CD8-positive, alpha-beta memory T cell (primary cell): ENCODE data around the gene GFY. TPM values are rescaled to one million over a fixed set of nuclear protein-coding genes. Genes with fewer than 3 reads are reported as not detected.
A peak's percentile ranks its signal among the peaks of the same experiment; 100 is the strongest.

Experiments used
- CTCF ChIA-PET: fragments of 350-600 bp; sonication (Branson Sonifier 250); formaldehyde crosslinking; loops from one replicate; lab custom pipeline; 2021; ENCODE audit warnings: antibody characterized with exemption; lab: Charles Lee
- POLR2A ChIA-PET: fragments of 350-600 bp; sonication (Branson Sonifier 250); formaldehyde crosslinking; loops from one replicate; lab custom pipeline; 2021; ENCODE audit warnings: antibody characterized with exemption; lab: Charles Lee
- DNase-seq, 5 donors: peaks; one replicate each; pipeline versions ENCODE4 v3.0.0 to v3.0.0-alpha.2; 2020 to 2022; ENCODE audit warnings: mixed read lengths in 1 of 5
- H3K27ac ChIP-seq: one replicate; pipeline ENCODE4 v1.7.0; 2013; ENCODE audit warnings: low read depth, mild to moderate bottlenecking, low read length, moderate library complexity
- H3K27me3 ChIP-seq: 2 replicates; pipeline ENCODE4 v1.7.0; 2013; ENCODE audit warnings: low read length, mild to moderate bottlenecking; ENCODE audit not compliant: insufficient read depth, poor library complexity, severe bottlenecking
- H3K36me3 ChIP-seq: 2 replicates; pipeline ENCODE4 v1.7.0; 2013; ENCODE audit warnings: mild to moderate bottlenecking, low read length, moderate library complexity; ENCODE audit not compliant: insufficient read depth
- H3K4me1 ChIP-seq: 2 replicates; pipeline ENCODE4 v1.7.0; 2013; ENCODE audit warnings: mild to moderate bottlenecking, low read length, moderate library complexity; ENCODE audit not compliant: insufficient read depth
- H3K4me3 ChIP-seq: 2 replicates; pipeline ENCODE4 v1.7.0; 2013; ENCODE audit warnings: mild to moderate bottlenecking, low read length
- H3K9me3 ChIP-seq: 2 replicates; pipeline ENCODE4 v1.7.0; 2013; ENCODE audit warnings: mild to moderate bottlenecking, low read length
- H3K27ac Mint-ChIP-seq, 8 donors: one replicate each; pipeline ENCODE4 v1.8.0; 2020 to 2021; ENCODE audit warnings: mixed read lengths in 8 of 8, mild to moderate bottlenecking in 6 of 8, inconsistent platforms in 3 of 8, moderate library complexity in 3 of 8
- H3K27me3 Mint-ChIP-seq, 2 donors: one replicate each; pipeline ENCODE4 v1.8.0; 2020 to 2021; ENCODE audit warnings: mixed read lengths in 2 of 2, mild to moderate bottlenecking in 1 of 2, moderate library complexity in 1 of 2
- H3K36me3 Mint-ChIP-seq, 3 donors: one replicate each; pipeline ENCODE4 v1.8.0; 2020 to 2021; ENCODE audit warnings: mixed read lengths in 3 of 3, inconsistent platforms in 1 of 3, mild to moderate bottlenecking in 1 of 3
- H3K4me1 Mint-ChIP-seq, 3 donors: one replicate each; pipeline ENCODE4 v1.8.0; 2020 to 2021; ENCODE audit warnings: mixed read lengths in 3 of 3, inconsistent platforms in 1 of 3, mild to moderate bottlenecking in 1 of 3
- H3K4me3 Mint-ChIP-seq, 7 donors: one replicate each; pipeline ENCODE4 v1.8.0; 2020 to 2021; ENCODE audit warnings: mixed read lengths in 7 of 7, mild to moderate bottlenecking in 6 of 7, moderate library complexity in 4 of 7, inconsistent platforms in 2 of 7
- H3K9me3 Mint-ChIP-seq, 5 donors: one replicate each; pipeline ENCODE4 v1.8.0; 2020 to 2022; ENCODE audit warnings: mixed read lengths in 5 of 5, mild to moderate bottlenecking in 3 of 5, moderate library complexity in 2 of 5, inconsistent platforms in 1 of 5
- polyA plus RNA-seq: library from polyadenylated mRNA; unstranded; fragments of 300-500 nt; fragmentation: Illumina TruSeq; gene quantifications from one replicate; pipeline ENCODE4 v1.2.3, GENCODE V29; 2021
- total RNA-seq, 2 experiments: library from RNA; stranded (reverse); gene quantifications; one replicate each; pipeline ENCODE4 v1.2.3, GENCODE V29; 2021

Gene GFY
- total and polyA plus RNA-seq, 3 experiments from 2014 or later = not detected

DNA sequence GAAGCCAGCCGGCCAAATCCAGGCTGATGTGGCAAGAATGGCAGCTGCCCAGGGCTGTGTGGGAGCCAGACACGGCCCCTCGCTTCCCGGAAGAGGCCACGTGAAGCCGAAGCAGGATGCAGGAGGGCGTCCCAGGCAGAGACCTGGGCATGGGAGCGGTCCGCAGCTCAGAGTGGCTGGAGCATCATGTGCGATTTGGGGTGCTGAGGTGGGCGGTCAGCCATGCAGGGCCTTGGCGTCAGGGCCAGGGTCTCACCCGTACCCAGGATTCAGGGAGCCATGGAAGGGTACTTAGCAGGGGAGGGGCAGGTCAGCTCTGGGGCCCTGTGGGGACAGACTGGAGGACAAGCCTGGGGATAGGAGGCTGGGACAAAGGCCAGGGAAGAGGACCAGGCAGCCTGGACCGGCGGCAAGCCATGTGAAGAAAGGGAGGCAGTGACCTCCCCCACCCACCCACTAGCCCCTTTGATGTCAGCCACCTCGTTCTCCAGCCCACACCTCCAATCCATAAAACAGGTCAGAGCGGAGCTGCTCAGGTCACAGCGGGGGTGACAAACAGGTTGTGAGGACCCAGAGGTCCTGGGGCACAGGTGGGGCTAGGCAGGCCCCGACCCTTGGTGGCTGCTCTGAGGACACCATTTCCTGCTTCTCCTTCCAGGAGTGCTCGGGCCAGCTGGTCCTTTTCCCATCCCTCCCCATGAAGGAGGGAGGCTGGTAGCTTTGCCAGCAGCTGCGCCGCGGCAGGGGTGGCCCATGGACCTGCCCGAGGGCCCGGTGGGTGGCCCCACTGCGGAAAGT, 34.9 kb upstream of the GFY start:
- POLR2A ChIA-PET = no interaction called here
- no peak overlapping the region for H3K27ac ChIP-seq
- H3K36me3 Mint-ChIP-seq = no peaks in the 10 kb centered on the region

DNA sequence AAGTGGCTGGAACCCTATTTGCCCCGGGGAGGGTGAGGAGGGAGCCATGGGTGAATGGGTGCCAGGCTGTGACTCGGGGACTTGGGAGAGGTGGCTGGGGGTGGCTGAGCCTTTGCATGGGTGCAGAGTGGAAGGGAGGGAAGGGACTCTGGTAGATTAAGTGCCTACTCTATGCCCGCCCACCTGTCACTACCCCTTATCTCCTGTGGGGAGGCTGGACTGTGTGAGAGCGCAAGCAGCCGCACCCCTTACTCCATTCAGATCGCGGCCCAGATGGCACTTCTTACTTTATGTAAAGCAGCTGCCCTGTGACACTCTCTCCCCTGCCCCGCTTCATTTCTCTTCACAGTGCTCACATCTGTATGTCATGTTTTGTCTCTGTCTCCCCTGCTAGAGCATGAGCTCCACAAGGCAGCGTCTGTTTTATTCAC, 34.2 kb upstream of the GFY start:
- Histone ChIP-seq H3K4me1 (peaks cover 9% of the 10 kb centered on the region), H3K27ac (no peak overlapping the region), H3K27me3 (no peaks in the 10 kb centered on the region), H3K9me3 (no peaks in the 10 kb centered on the region), H3K36me3 (no peaks in the 10 kb centered on the region), H3K4me3 (no peak overlapping the region)
- DNase-seq = no peak
- no peak overlapping the region for H3K4me3 Mint-ChIP-seq
- ChIA-PET POLR2A (interaction anchor here (1.4 kb wide), 2 partner anchors 62 to 79 kb away, joined by 3 to 7 read pairs; partner anchors contain the start of gene ALDH16A1), CTCF (interaction anchor here (0.7 to 3.8 kb wide), 17 partner anchors 10 to 183 kb away, joined by 3 to 35 read pairs (median 5); partner anchors contain the start of genes FLT3LG and SLC17A7)
- H3K9me3 Mint-ChIP-seq = no peaks in the 10 kb centered on the region
- H3K4me1 Mint-ChIP-seq = peaks cover 11 to 20% (median 19%) of the 10 kb centered on the region in 3 donors
- H3K36me3 Mint-ChIP-seq = no peaks in the 10 kb centered on the region
- H3K27ac Mint-ChIP-seq = peak overlapping the region in 1 of 8 donors; percentile 50
- no peaks in the 10 kb centered on the region for H3K27me3 Mint-ChIP-seq

More for the DNA sequence above, 34.9 kb upstream of the GFY start:
- no peaks in the 10 kb centered on the region for H3K36me3 ChIP-seq
- H3K4me1 ChIP-seq = peaks cover 9% of the 10 kb centered on the region
- H3K27me3 ChIP-seq = no peaks in the 10 kb centered on the region
- no peak overlapping the region for H3K4me3 Mint-ChIP-seq
- peaks cover 11 to 20% (median 19%) of the 10 kb centered on the region in 3 donors for H3K4me1 Mint-ChIP-seq
- CTCF ChIA-PET = interaction anchor here (1.0 to 3.1 kb wide), 8 partner anchors 16 to 184 kb away, joined by 3 to 35 read pairs (median 4); partner anchors contain the start of gene FLT3LG
- no peaks in the 10 kb centered on the region for H3K9me3 Mint-ChIP-seq
- no peaks in the 10 kb centered on the region for H3K27me3 Mint-ChIP-seq
- H3K4me3 ChIP-seq = no peak overlapping the region
- peak overlapping the region in 1 of 8 donors; percentile 38 for H3K27ac Mint-ChIP-seq
- DNase-seq = no peak
- H3K9me3 ChIP-seq = no peaks in the 10 kb centered on the region

DNA sequence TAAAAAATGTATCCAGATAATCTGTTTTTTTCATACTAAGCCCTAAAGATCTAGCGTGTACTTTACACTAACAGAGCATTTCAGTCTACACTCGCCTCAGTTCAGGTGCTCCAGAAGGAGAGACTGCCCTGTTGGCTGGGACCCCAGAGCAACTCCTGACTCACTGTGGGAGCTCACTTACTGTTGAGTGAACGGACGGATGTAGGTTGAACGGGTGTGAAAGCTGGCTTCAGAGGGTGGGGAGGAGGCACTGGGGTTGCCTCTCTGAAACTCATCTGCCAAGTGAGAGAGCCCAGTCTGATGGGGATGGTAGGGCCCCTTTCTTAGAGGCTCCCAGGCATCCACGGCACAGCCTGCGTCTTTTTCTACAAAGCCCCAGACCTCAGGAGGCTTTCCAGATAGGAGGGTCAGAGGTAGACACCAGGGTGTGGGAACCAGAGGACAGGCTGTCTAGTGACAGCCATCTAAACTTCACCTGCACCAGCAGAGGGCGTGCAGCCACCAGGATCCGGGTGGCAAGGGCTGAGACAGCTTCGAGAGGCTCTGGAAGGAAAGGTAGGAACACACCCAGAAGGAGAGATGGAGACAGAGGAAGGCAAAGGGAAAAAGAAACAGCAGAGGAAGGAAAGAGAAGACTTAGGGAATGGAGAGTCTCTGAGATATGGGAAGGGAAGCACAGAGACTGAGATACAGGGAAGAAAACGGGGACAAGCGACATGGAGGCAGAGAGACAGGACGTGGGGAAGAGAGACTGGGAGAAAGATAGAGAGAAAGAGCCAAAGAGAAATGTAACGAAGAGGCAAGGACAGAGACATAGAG, 33.4 kb upstream of the GFY start:
- no peaks in the 10 kb centered on the region for H3K36me3 ChIP-seq
- Mint-ChIP-seq H3K4me3 (peak overlapping the region in 1 of 7 donors; percentile 37), H3K36me3 (no peaks in the 10 kb centered on the region), H3K27ac (peak overlapping the region; percentile 2 to 92 (median 61)), H3K9me3 (no peaks in the 10 kb centered on the region), H3K4me1 (peaks cover 11 to 20% (median 19%) of the 10 kb centered on the region in 3 donors), H3K27me3 (no peaks in the 10 kb centered on the region)
- H3K27ac ChIP-seq = peak overlapping the region; percentile 21
- CTCF ChIA-PET = interaction anchor here (0.7 to 3.8 kb wide), 23 partner anchors 11 to 287 kb away, joined by 3 to 35 read pairs (median 4); partner anchors contain the start of genes FLT3LG and SLC17A7
- peaks cover 9% of the 10 kb centered on the region for H3K4me1 ChIP-seq
- peak; percentile 63 to 86 (median 71) for DNase-seq
- POLR2A ChIA-PET = interaction anchor here (0.5 to 1.4 kb wide), 3 partner anchors 62 to 294 kb away, joined by 3 to 7 read pairs (median 3); partner anchors contain the start of gene ALDH16A1
- H3K9me3 ChIP-seq = no peaks in the 10 kb centered on the region
- no peaks in the 10 kb centered on the region for H3K27me3 ChIP-seq
- H3K4me3 ChIP-seq = no peak overlapping the region

DNA sequence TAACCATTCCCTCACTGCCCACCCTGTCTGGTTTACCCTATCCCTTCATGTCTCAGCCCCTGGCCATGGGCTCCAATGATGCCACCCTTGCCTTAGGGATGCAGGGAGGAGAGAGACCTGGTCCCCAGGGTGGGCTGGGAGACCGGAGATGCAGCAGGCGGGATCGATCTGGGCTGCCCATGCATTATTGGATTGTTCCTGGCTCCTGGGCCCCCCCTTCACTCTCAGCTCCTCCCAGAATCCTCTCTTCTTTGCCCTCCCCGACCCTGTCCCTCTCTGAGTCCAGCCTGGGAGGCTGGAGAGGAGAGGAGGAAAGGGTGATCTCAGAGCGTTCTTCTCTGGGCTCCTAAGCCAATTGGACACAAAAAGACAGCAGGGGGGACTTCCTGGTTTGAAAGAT, 31.3 kb upstream of the GFY start:
- H3K27ac Mint-ChIP-seq = no peak overlapping the region
- Histone ChIP-seq H3K9me3 (no peaks in the 10 kb centered on the region), H3K4me1 (peaks cover 16% of the 10 kb centered on the region), H3K36me3 (no peaks in the 10 kb centered on the region), H3K27me3 (no peaks in the 10 kb centered on the region), H3K27ac (no peak overlapping the region), H3K4me3 (no peak overlapping the region)
- peaks cover 14 to 21% (median 14%) of the 10 kb centered on the region in 3 donors for H3K4me1 Mint-ChIP-seq
- H3K9me3 Mint-ChIP-seq = no peaks in the 10 kb centered on the region
- ChIA-PET CTCF (interaction anchor here (1.3 to 3.8 kb wide), 4 partner anchors 36 to 79 kb away, joined by 4 to 28 read pairs (median 7); partner anchors contain the start of genes FLT3LG and SLC17A7), POLR2A (no interaction called here)
- H3K27me3 Mint-ChIP-seq = peaks cover 0 to 6% of the 10 kb centered on the region in 2 donors
- no peak overlapping the region for H3K4me3 Mint-ChIP-seq
- DNase-seq = no peak
- peaks cover 0 to 3% (median 0%) of the 10 kb centered on the region in 3 donors for H3K36me3 Mint-ChIP-seq

DNA sequence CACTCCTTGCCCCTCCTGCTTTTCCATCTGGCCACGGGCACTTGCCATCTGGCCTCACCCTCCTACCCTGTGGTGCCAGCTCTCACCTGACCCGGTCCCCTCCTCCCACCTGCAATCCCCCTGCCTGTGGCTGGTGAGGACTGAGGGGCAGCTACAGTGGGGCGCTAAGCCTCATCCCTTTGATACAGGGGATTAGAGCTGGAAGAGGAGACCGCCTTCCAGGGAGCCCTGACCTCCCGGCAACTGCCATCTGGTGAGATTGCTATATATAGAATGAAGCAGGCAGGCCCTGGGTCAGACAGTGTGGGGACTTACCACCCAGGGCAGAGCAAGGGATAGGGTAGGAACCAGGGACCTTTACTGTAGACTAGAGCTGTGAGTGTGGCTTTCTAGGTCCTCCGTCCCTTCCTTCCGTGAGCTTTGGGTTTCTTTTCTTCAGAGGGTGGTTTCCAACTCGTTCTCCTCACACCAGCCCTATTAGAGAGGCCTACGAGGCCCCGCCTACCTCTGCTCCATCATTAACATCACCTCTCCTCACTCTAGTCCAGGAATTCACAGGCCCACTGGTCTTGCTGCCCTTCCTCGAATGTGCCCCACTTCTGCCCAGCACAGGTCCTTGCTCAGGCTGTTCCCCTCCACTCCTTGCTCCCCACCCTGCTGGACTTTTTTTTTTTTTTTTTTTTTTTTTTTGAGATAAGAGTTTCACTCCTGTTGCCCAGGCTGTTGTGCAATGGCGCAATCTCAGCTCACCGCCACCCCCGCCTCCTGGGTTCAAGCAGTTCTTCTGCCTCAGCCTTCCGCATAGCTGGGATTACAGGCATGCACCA, 29.4 kb upstream of the GFY start:
- Histone ChIP-seq H3K9me3 (no peaks in the 10 kb centered on the region), H3K27me3 (no peaks in the 10 kb centered on the region), H3K4me3 (no peak overlapping the region), H3K36me3 (no peaks in the 10 kb centered on the region), H3K4me1 (peaks cover 16% of the 10 kb centered on the region), H3K27ac (no peak overlapping the region)
- peaks cover 0 to 3% (median 0%) of the 10 kb centered on the region in 3 donors for H3K36me3 Mint-ChIP-seq
- H3K9me3 Mint-ChIP-seq = no peaks in the 10 kb centered on the region
- ChIA-PET CTCF (interaction anchor here (1.1 kb wide), 1 partner anchor 153 kb away, joined by 3 read pairs; no protein-coding TSS in a partner anchor), POLR2A (interaction anchor here (0.7 kb wide), 1 partner anchor 52 kb away, joined by 9 read pairs; no protein-coding TSS in a partner anchor)
- H3K4me1 Mint-ChIP-seq = peaks cover 14 to 21% (median 14%) of the 10 kb centered on the region in 3 donors
- peak overlapping the region in 1 of 8 donors; percentile 70 for H3K27ac Mint-ChIP-seq
- peaks cover 0 to 6% of the 10 kb centered on the region in 2 donors for H3K27me3 Mint-ChIP-seq
- no peak overlapping the region for H3K4me3 Mint-ChIP-seq
- no peak for DNase-seq

DNA sequence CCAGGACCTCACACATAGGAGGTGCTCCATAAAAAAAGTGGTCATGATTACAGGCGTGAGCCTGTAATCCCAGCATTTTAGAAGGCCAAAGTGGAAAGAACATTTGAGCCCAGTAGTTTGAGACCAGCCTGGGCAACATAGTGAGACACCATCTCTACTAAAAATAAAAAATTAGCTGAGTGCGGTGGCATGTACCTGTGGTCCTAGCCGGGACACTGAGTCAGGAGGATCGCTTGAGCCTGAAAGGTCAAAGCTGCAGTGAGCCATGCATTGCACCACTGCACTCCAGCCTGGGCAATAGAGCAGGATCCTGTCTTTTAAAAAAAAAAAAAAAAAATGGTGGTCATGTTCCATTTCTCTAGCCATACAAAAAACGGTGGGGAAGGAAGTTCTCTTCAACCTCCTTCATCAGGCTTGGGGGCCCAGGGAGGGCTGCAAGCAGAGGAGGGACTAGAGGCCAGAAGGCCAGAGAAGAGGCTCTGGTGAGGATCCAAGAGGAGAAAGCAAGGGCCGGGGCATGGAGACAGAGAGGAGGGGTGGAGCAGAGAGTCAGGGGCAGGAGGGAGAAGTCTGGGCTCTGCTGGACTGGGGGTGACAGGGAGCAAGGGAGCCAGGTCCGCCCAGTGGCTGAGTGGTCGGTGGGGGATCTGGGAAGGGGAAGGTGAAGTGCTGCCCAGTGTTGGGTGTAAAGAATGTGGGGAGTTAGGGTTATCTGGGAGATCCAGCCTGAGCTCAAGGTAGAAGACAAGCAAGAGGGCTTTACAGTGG, 28.3 kb upstream of the GFY start:
- Mint-ChIP-seq H3K27ac (no peak overlapping the region), H3K4me1 (peaks cover 8 to 14% (median 9%) of the 10 kb centered on the region in 3 donors), H3K36me3 (peaks cover 0 to 3% (median 0%) of the 10 kb centered on the region in 3 donors), H3K9me3 (no peaks in the 10 kb centered on the region), H3K27me3 (peaks cover 0 to 6% of the 10 kb centered on the region in 2 donors), H3K4me3 (no peak overlapping the region)
- no peaks in the 10 kb centered on the region for H3K36me3 ChIP-seq
- H3K4me1 ChIP-seq = peaks cover 11% of the 10 kb centered on the region
- no peak overlapping the region for H3K4me3 ChIP-seq
- ChIA-PET POLR2A (interaction anchor here (0.7 kb wide), 2 partner anchors 40 to 50 kb away, joined by 4 to 9 read pairs; no protein-coding TSS in a partner anchor), CTCF (interaction anchor here (1.9 kb wide), 1 partner anchor 73 kb away, joined by 5 read pairs; no protein-coding TSS in a partner anchor)
- H3K9me3 ChIP-seq = no peaks in the 10 kb centered on the region
- no peak overlapping the region for H3K27ac ChIP-seq
- H3K27me3 ChIP-seq = no peaks in the 10 kb centered on the region
- no peak for DNase-seq
